ENCODE measurements around the gene ZNF860. TPM values are rescaled to one million over a fixed set of nuclear protein-coding genes. Genes with fewer than 3 reads are reported as not detected.

Gene ZNF860
- total RNA-seq, 1 experiment from 2014 or later: 12.5 TPM

- intact Hi-C loops (cut with micrococcal nuclease): no loop called here
- Mint-ChIP-seq H3K27me3 (ENCODE audit: insufficient read depth, unreplicated experiment) (no peaks in the 10 kb centered on the region), H3K9me3 (ENCODE audit: unreplicated experiment) (no peaks in the 10 kb centered on the region), H3K36me3 (ENCODE audit: insufficient read depth, unreplicated experiment) (peaks cover 26% of the 10 kb centered on the region), H3K27ac (ENCODE audit: low read depth, unreplicated experiment) (peak overlapping the region; percentile 99), H3K4me3 (ENCODE audit: unreplicated experiment) (peak overlapping the region; percentile 69), H3K4me1 (ENCODE audit: insufficient read depth, unreplicated experiment) (peaks cover 42% of the 10 kb centered on the region)
- no peak for DNase-seq (ENCODE audit: unreplicated experiment)
- no TSS peak for BruUV-seq (replicated peaks)
- CTCF ChIA-PET: interaction anchor here (0.6 to 1.3 kb wide), 4 partner anchors 40 to 745 kb away, joined by 4 to 5 read pairs (median 4); no protein-coding TSS in a partner anchor
- no peak for TF ChIP-seq CTCF (IDR thresholded peaks at IDR 0.05; ENCODE audit: unreplicated experiment)
- POLR2A ChIA-PET: interaction anchor here (0.7 to 6.5 kb wide), 19 partner anchors 9 to 435 kb away, joined by 3 to 53 read pairs (median 4); partner anchors contain the start of genes OSBPL10 and ZNF860
Observed at GRCh38 chr3:31966978-31967591, 14.5 kb upstream of the ZNF860 start.

DNA sequence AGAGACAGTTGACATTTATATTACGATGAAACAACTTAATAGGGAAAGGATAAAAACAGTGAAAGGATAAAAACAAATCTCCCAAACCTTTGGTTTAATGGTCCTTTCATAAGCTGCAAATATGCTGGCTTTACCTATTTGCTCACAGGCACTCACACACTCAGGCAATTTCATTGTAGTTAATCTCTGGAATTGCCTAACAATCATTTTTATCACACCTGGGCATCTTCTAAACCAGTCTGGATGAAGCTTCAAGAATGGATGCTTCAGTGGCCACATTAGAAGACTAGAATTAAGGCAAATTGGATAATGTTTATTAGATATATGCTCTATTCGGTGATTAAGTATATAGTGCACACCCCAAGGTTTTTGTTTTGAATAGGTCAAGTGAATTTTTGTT, 14.0 kb upstream of the ZNF860 start:
- ChIA-PET POLR2A (interaction anchor here (0.7 to 6.5 kb wide), 18 partner anchors 9 to 435 kb away, joined by 3 to 53 read pairs (median 4); partner anchors contain the start of genes OSBPL10, STT3B and ZNF860), CTCF (interaction anchor here (0.7 to 1.3 kb wide), 2 partner anchors 44 to 86 kb away, joined by 4 read pairs; no protein-coding TSS in a partner anchor)
- H3K27me3 Mint-ChIP-seq (ENCODE audit: insufficient read depth, unreplicated experiment): no peaks in the 10 kb centered on the region
- H3K27ac Mint-ChIP-seq (ENCODE audit: low read depth, unreplicated experiment): peak overlapping the region; percentile 99
- H3K4me3 Mint-ChIP-seq (ENCODE audit: unreplicated experiment): peak overlapping the region; percentile 69
- no peak for DNase-seq (ENCODE audit: unreplicated experiment)
- peaks cover 40% of the 10 kb centered on the region for H3K4me1 Mint-ChIP-seq (ENCODE audit: insufficient read depth, unreplicated experiment)
- no peak for TF ChIP-seq CTCF (IDR thresholded peaks at IDR 0.05; ENCODE audit: unreplicated experiment)
- BruUV-seq (replicated peaks): no TSS peak
- intact Hi-C loops (cut with micrococcal nuclease): no loop called here
- H3K9me3 Mint-ChIP-seq (ENCODE audit: unreplicated experiment): no peaks in the 10 kb centered on the region
- H3K36me3 Mint-ChIP-seq (ENCODE audit: insufficient read depth, unreplicated experiment): peaks cover 26% of the 10 kb centered on the region

GRCh38 chr3:31968369-31968926, 13.1 kb upstream of the ZNF860 start:
- POLR2A ChIA-PET: interaction anchor here (0.7 to 6.5 kb wide), 14 partner anchors 8 to 436 kb away, joined by 3 to 53 read pairs (median 5); partner anchors contain the start of genes OSBPL10, STT3B and ZNF860

More at GRCh38 chr3:31968369-31968926, 13.1 kb upstream of the ZNF860 start:
- peak; percentile 42 for DNase-seq (ENCODE audit: unreplicated experiment)
- no peak for TF ChIP-seq CTCF (IDR thresholded peaks at IDR 0.05; ENCODE audit: unreplicated experiment)
- Mint-ChIP-seq H3K4me3 (ENCODE audit: unreplicated experiment) (peak overlapping the region; percentile 69), H3K4me1 (ENCODE audit: insufficient read depth, unreplicated experiment) (peaks cover 33% of the 10 kb centered on the region), H3K27me3 (ENCODE audit: insufficient read depth, unreplicated experiment) (no peaks in the 10 kb centered on the region), H3K36me3 (ENCODE audit: insufficient read depth, unreplicated experiment) (peaks cover 19% of the 10 kb centered on the region), H3K27ac (ENCODE audit: low read depth, unreplicated experiment) (peak overlapping the region; percentile 99), H3K9me3 (ENCODE audit: unreplicated experiment) (no peaks in the 10 kb centered on the region)
- BruUV-seq (replicated peaks): TSS peak; percentile 68
- intact Hi-C loops (cut with micrococcal nuclease): no loop called here
- CTCF ChIA-PET: interaction anchor here (0.6 to 0.7 kb wide), 4 partner anchors 10 to 258 kb away, joined by 4 read pairs; no protein-coding TSS in a partner anchor
